ENCODE data around the gene CALHM5. TPM values are rescaled to one million over a fixed set of nuclear protein-coding genes. Genes with fewer than 3 reads are reported as not detected.
A peak's percentile ranks its signal among the peaks of the same experiment; 100 is the strongest.

The CALHM5 gene
- total and polyA plus RNA-seq, 9 of the 15 experiments (the other 6 are each of a cell fraction or from before 2014, with no cell fraction given): under 0.01 to 0.05 (median 0.02) TPM; not detected in 2

DNA sequence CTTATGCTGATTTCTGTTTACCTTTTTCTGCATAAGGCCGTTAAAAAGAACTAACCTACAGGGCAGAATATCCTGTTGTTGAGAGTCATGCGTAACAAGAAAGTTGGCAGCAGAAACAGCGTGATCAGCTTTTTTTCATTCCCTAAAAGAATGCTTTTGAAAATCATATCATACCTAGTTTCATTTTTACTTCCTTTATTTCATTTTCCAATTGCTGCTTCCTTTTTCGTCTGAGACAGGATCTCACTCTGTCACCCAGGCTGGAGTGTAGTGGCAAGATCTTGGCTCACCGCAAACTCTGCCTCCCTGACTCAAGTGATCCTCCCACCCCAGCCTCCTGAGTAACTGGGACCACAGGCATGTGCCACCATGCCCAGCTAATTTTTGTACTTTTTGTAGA is 46.2 kb upstream of the CALHM5 start (continued):
- TF ChIP-seq, protein P1, sequence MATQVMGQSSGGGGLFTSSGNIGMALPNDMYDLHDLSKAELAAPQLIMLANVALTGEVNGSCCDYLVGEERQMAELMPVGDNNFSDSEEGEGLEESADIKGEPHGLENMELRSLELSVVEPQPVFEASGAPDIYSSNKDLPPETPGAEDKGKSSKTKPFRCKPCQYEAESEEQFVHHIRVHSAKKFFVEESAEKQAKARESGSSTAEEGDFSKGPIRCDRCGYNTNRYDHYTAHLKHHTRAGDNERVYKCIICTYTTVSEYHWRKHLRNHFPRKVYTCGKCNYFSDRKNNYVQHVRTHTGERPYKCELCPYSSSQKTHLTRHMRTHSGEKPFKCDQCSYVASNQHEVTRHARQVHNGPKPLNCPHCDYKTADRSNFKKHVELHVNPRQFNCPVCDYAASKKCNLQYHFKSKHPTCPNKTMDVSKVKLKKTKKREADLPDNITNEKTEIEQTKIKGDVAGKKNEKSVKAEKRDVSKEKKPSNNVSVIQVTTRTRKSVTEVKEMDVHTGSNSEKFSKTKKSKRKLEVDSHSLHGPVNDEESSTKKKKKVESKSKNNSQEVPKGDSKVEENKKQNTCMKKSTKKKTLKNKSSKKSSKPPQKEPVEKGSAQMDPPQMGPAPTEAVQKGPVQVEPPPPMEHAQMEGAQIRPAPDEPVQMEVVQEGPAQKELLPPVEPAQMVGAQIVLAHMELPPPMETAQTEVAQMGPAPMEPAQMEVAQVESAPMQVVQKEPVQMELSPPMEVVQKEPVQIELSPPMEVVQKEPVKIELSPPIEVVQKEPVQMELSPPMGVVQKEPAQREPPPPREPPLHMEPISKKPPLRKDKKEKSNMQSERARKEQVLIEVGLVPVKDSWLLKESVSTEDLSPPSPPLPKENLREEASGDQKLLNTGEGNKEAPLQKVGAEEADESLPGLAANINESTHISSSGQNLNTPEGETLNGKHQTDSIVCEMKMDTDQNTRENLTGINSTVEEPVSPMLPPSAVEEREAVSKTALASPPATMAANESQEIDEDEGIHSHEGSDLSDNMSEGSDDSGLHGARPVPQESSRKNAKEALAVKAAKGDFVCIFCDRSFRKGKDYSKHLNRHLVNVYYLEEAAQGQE (IDR thresholded peaks at IDR 0.05; ENCODE audit: borderline replicate concordance): no peak
- TF ChIP-seq, protein P1 (CRISPR knock-in tag; IDR thresholded peaks at IDR 0.05; ENCODE audit: low read depth): no peak
- TF ChIP-seq MAFG (tag; conservative IDR thresholded peaks at IDR 0.05) (peak; percentile 40), ADNP (tag; IDR thresholded peaks at IDR 0.05) (no peak)
